Stomach (tissue), 4 donors: ENCODE results near the gene ACTN4.

Experiments used
- EP300 ChIP-seq: sonication (generic); formaldehyde crosslinking; IDR thresholded peaks from one replicate; pipeline ENCODE4 v1.6.1; 2017; ENCODE audit warnings: antibody characterized with exemption
- POLR2A ChIP-seq, 4 donors: fragments of 450-650 bp; IDR thresholded peaks; one replicate each; pipeline ENCODE4 v1.6.1; 2016; ENCODE audit warnings: antibody characterized with exemption in 4 of 4, control low read depth in 2 of 4, mild to moderate bottlenecking in 1 of 4, moderate library complexity in 1 of 4
- POLR2AphosphoS5 ChIP-seq, 3 donors: sonication (generic); formaldehyde crosslinking; IDR thresholded peaks; one replicate each; pipeline ENCODE4 v1.6.1; 2016; ENCODE audit warnings: antibody characterized with exemption in 3 of 3
- TF ChIP-seq, protein P1 (sequence below), 7 experiments: fragments of 450-650 bp in 4 of 7; fragments of 200-600 bp in 3 of 7; sonication (generic) in 3 of 7; IDR thresholded peaks; one replicate each; pipeline ENCODE4 v1.5.1; 2016 to 2019; ENCODE audit warnings: antibody characterized with exemption in 7 of 7, control low read depth in 2 of 7, mild to moderate bottlenecking in 1 of 7

GRCh38 chr19:38635483-38636399 lies 11.7 kb upstream of the ACTN4 start:
- TF ChIP-seq, protein P1, sequence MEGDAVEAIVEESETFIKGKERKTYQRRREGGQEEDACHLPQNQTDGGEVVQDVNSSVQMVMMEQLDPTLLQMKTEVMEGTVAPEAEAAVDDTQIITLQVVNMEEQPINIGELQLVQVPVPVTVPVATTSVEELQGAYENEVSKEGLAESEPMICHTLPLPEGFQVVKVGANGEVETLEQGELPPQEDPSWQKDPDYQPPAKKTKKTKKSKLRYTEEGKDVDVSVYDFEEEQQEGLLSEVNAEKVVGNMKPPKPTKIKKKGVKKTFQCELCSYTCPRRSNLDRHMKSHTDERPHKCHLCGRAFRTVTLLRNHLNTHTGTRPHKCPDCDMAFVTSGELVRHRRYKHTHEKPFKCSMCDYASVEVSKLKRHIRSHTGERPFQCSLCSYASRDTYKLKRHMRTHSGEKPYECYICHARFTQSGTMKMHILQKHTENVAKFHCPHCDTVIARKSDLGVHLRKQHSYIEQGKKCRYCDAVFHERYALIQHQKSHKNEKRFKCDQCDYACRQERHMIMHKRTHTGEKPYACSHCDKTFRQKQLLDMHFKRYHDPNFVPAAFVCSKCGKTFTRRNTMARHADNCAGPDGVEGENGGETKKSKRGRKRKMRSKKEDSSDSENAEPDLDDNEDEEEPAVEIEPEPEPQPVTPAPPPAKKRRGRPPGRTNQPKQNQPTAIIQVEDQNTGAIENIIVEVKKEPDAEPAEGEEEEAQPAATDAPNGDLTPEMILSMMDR (IDR thresholded peaks at IDR 0.05): no peak
- TF ChIP-seq POLR2A (IDR thresholded peaks at IDR 0.05) (no peak), EP300 (no peak), POLR2AphosphoS5 (IDR thresholded peaks at IDR 0.05) (no peak)
